Activated CD8-positive, alpha-beta T cell treated with anti-CD3 and anti-CD28 coated beads for 36 hours (primary cell): Measurements from ENCODE around the gene ZNF431. TPM values are rescaled to one million over a fixed set of nuclear protein-coding genes. Genes with fewer than 3 reads are reported as not detected.

Source experiments
- ATAC-seq: fragments of 200-7000 bp; cut with Tn5 transposase; one replicate; pipeline ENCODE4 v1.10.0; 2021; ENCODE audit warnings: mild to moderate bottlenecking, moderate library complexity
- CTCF ChIA-PET: fragments of 350-600 bp; sonication (Branson Sonifier 250); formaldehyde crosslinking; loops from one replicate; lab custom pipeline; 2021; ENCODE audit warnings: antibody characterized with exemption; lab: Charles Lee
- POLR2A ChIA-PET: fragments of 350-600 bp; sonication (Branson Sonifier 250); formaldehyde crosslinking; loops from one replicate; lab custom pipeline; 2021; ENCODE audit warnings: antibody characterized with exemption; lab: Charles Lee
- DNase-seq: peaks from one replicate; pipeline ENCODE4 v3.0.0-alpha.2; 2020
- H3K27ac Mint-ChIP-seq: one replicate; pipeline ENCODE4 v1.8.0; 2021; ENCODE audit warnings: mild to moderate bottlenecking, mixed read lengths
- H3K27me3 Mint-ChIP-seq: one replicate; pipeline ENCODE4 v1.8.0; 2021; ENCODE audit warnings: mixed read lengths
- H3K36me3 Mint-ChIP-seq: one replicate; pipeline ENCODE4 v1.8.0; 2021; ENCODE audit warnings: low read depth, mixed read lengths
- H3K4me1 Mint-ChIP-seq: one replicate; pipeline ENCODE4 v1.8.0; 2021; ENCODE audit warnings: low read depth, mixed read lengths
- H3K4me3 Mint-ChIP-seq: one replicate; pipeline ENCODE4 v1.8.0; 2021; ENCODE audit warnings: mild to moderate bottlenecking, moderate library complexity, mixed read lengths
- H3K9me3 Mint-ChIP-seq: one replicate; pipeline ENCODE4 v1.8.0; 2021; ENCODE audit warnings: mixed read lengths
- intact Hi-C: fragments of 100-400 bp; cut with micrococcal nuclease; formaldehyde crosslinking; loops from one replicate; pipeline ENCODE4 v1.10.0; 2022
- total RNA-seq, 2 experiments: library from RNA; stranded (reverse); gene quantifications; one replicate each; pipeline ENCODE4 v1.2.3, GENCODE V29; 2021
- TF ChIP-seq, protein P1 (sequence below): fragments of 200-600 bp; IDR thresholded peaks from one replicate; pipeline ENCODE4 v1.8.0; 2022; ENCODE audit warnings: antibody characterized with exemption, mild to moderate bottlenecking

The ZNF431 gene
- total RNA-seq, 2 experiments from 2014 or later = 16.8 to 18.7 TPM

GRCh38 chr19:21126078-21126477, 15.8 kb upstream of the ZNF431 start:
- Mint-ChIP-seq H3K4me3 (no peak overlapping the region), H3K27me3 (no peaks in the 10 kb centered on the region), H3K4me1 (no peaks in the 10 kb centered on the region), H3K27ac (no peak overlapping the region), H3K36me3 (peaks cover 3% of the 10 kb centered on the region), H3K9me3 (peaks cover 6% of the 10 kb centered on the region)
- TF ChIP-seq, protein P1, sequence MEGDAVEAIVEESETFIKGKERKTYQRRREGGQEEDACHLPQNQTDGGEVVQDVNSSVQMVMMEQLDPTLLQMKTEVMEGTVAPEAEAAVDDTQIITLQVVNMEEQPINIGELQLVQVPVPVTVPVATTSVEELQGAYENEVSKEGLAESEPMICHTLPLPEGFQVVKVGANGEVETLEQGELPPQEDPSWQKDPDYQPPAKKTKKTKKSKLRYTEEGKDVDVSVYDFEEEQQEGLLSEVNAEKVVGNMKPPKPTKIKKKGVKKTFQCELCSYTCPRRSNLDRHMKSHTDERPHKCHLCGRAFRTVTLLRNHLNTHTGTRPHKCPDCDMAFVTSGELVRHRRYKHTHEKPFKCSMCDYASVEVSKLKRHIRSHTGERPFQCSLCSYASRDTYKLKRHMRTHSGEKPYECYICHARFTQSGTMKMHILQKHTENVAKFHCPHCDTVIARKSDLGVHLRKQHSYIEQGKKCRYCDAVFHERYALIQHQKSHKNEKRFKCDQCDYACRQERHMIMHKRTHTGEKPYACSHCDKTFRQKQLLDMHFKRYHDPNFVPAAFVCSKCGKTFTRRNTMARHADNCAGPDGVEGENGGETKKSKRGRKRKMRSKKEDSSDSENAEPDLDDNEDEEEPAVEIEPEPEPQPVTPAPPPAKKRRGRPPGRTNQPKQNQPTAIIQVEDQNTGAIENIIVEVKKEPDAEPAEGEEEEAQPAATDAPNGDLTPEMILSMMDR = no peak
- ChIA-PET POLR2A (no interaction called here), CTCF (no interaction called here)
- intact Hi-C loops = no loop called here
- ATAC-seq = no peak
- no peak for DNase-seq

- DNase-seq (no peak), ATAC-seq (no peak)
- intact Hi-C loops = no loop called here
- no peak overlapping the region for H3K27ac Mint-ChIP-seq
- no peak overlapping the region for H3K4me3 Mint-ChIP-seq
- H3K36me3 Mint-ChIP-seq = peaks cover 3% of the 10 kb centered on the region
- CTCF ChIA-PET = no interaction called here
- H3K9me3 Mint-ChIP-seq = peaks cover 6% of the 10 kb centered on the region
- TF ChIP-seq, protein P1 = no peak
- POLR2A ChIA-PET = no interaction called here
- no peaks in the 10 kb centered on the region for H3K4me1 Mint-ChIP-seq
- no peaks in the 10 kb centered on the region for H3K27me3 Mint-ChIP-seq
These were observed 14.8 kb upstream of the ZNF431 start for GRCh38 chr19:21127001-21127400.

DNA sequence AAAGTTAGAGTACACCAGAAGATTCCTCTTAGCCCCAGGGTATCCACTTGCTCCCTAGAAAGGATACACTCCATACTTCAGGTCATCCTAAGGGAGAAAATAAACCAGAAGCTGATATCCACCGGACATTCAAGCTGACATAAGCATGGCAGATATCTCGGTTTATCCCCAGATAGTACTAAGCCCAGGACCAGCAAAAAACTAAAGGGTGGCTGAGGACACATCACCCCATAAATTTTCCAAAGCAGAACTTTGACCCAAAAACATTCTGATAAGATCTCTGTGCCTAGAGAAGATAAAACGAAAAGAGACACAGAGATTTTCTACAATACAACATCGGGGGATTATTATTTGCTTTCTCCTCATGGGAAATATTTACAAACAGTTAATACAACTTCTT, 13.9 kb upstream of the ZNF431 start:
- ATAC-seq (no peak), DNase-seq (no peak)
- TF ChIP-seq, protein P1 = no peak
- Mint-ChIP-seq H3K36me3 (no peaks in the 10 kb centered on the region), H3K4me1 (no peaks in the 10 kb centered on the region), H3K27ac (no peak overlapping the region), H3K4me3 (no peak overlapping the region), H3K9me3 (peaks cover 6% of the 10 kb centered on the region), H3K27me3 (no peaks in the 10 kb centered on the region)
- intact Hi-C loops = no loop called here
- POLR2A ChIA-PET = no interaction called here
- CTCF ChIA-PET = no interaction called here

- ChIA-PET POLR2A (no interaction called here), CTCF (no interaction called here)
- DNase-seq (no peak), ATAC-seq (no peak)
- Mint-ChIP-seq H3K27ac (no peak overlapping the region), H3K4me3 (no peak overlapping the region), H3K4me1 (no peaks in the 10 kb centered on the region), H3K27me3 (peaks cover 2% of the 10 kb centered on the region), H3K9me3 (peaks cover 6% of the 10 kb centered on the region), H3K36me3 (no peaks in the 10 kb centered on the region)
- intact Hi-C loops = no loop called here
- TF ChIP-seq, protein P1 = no peak
These were observed 12.7 kb upstream of the ZNF431 start for GRCh38 chr19:21128901-21129698.

GRCh38 chr19:21130097-21130775, 11.6 kb upstream of the ZNF431 start:
- ATAC-seq = no peak
- TF ChIP-seq, protein P1 = no peak

More at GRCh38 chr19:21130097-21130775, 11.6 kb upstream of the ZNF431 start:
- Mint-ChIP-seq H3K36me3 (no peaks in the 10 kb centered on the region), H3K9me3 (peaks cover 6% of the 10 kb centered on the region), H3K4me1 (no peaks in the 10 kb centered on the region), H3K27me3 (peaks cover 4% of the 10 kb centered on the region), H3K27ac (no peak overlapping the region), H3K4me3 (no peak overlapping the region)
- intact Hi-C loops = no loop called here
- no peak for DNase-seq
- POLR2A ChIA-PET = no interaction called here
- CTCF ChIA-PET = no interaction called here
